Stimulated activated CD4-positive, alpha-beta T cell treated with anti-CD3 and anti-CD28 coated beads, Interleukin-12 subunit alpha, Interleukin-12 subunit beta, amount 100 ng/mL, for 4 hours (primary cell): ENCODE measurements around the gene KCNQ1OT1.

Experiments
- DNase-seq: peaks from one replicate; pipeline ENCODE4 v3.0.0-alpha.2; 2020

KCNQ1OT1 gene

GRCh38 chr11:2719831-2720590, 20.2 kb upstream of the KCNQ1OT1 start:
- no peak for DNase-seq

- no peak for DNase-seq
Observed at GRCh38 chr11:2718817-2719438, 19.1 kb upstream of the KCNQ1OT1 start.

GRCh38 chr11:2717561-2718325, 17.9 kb upstream of the KCNQ1OT1 start:
- DNase-seq: no peak

GRCh38 chr11:2716376-2717095, 16.7 kb upstream of the KCNQ1OT1 start:
- no peak for DNase-seq

GRCh38 chr11:2715716-2716350, 16.0 kb upstream of the KCNQ1OT1 start:
- no peak for DNase-seq

GRCh38 chr11:2714871-2715270, 15.1 kb upstream of the KCNQ1OT1 start:
- no peak for DNase-seq

- DNase-seq: no peak
Observed at GRCh38 chr11:2714463-2714800, 14.6 kb upstream of the KCNQ1OT1 start.

- no peak for DNase-seq
Observed at GRCh38 chr11:2713661-2714462, 14.1 kb upstream of the KCNQ1OT1 start.

- no peak for DNase-seq
Observed at GRCh38 chr11:2713094-2713493, 13.3 kb upstream of the KCNQ1OT1 start.

GRCh38 chr11:2711161-2711560, 11.4 kb upstream of the KCNQ1OT1 start:
- no peak for DNase-seq

- no peak for DNase-seq
Observed at GRCh38 chr11:2709429-2709828, 9.6 kb upstream of the KCNQ1OT1 start.

GRCh38 chr11:2708757-2709281, 9.0 kb upstream of the KCNQ1OT1 start:
- DNase-seq: no peak

GRCh38 chr11:2708151-2708581, 8.4 kb upstream of the KCNQ1OT1 start:
- no peak for DNase-seq

- no peak for DNase-seq
Observed at GRCh38 chr11:2707736-2708135, 7.9 kb upstream of the KCNQ1OT1 start.

GRCh38 chr11:2706321-2706720, 6.5 kb upstream of the KCNQ1OT1 start:
- no peak for DNase-seq

GRCh38 chr11:2704896-2705606, 5.3 kb upstream of the KCNQ1OT1 start:
- no peak for DNase-seq

- no peak for DNase-seq
Observed at GRCh38 chr11:2704356-2704755, 4.6 kb upstream of the KCNQ1OT1 start.

- no peak for DNase-seq
Observed at GRCh38 chr11:2703363-2704141, 3.8 kb upstream of the KCNQ1OT1 start.

GRCh38 chr11:2702771-2703362, 3.1 kb upstream of the KCNQ1OT1 start:
- no peak for DNase-seq
